Measurements from ENCODE around the gene OR52M1.

The OR52M1 gene, protein sequence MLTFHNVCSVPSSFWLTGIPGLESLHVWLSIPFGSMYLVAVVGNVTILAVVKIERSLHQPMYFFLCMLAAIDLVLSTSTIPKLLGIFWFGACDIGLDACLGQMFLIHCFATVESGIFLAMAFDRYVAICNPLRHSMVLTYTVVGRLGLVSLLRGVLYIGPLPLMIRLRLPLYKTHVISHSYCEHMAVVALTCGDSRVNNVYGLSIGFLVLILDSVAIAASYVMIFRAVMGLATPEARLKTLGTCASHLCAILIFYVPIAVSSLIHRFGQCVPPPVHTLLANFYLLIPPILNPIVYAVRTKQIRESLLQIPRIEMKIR

DNA sequence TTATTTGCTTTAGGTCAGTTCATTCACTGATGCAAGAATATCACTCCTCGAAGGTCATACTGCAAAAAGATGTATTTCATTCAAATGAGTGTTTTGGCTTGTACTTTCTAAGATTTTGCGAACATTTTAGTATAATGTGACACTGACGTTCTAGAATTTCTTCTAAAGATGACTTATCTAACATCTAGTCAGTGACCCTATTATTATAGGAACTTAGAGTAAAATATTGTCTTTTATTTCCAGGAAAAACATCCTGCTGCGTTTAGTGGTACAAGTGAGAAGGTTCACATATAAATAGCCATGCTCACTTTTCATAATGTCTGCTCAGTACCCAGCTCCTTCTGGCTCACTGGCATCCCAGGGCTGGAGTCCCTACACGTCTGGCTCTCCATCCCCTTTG is at the start of gene OR52M1:
OR52M1 (plus strand) TSS at position 301 of the 400 bp plus-strand sequence; CDS start at position 301, 0 bp downstream.
- Histone ChIP-seq H3K9me3 (ENCODE audit: control insufficient read depth, low read length) (no peaks in the 10 kb centered on the region), H3K27ac (no peak within 1 kb of the TSS), H3K27me3 (ENCODE audit: control insufficient read depth, insufficient read depth, low read length) (no peaks in the 10 kb centered on the region), H2AFZ (no peak within 1 kb of the TSS), H3K79me2 (no peaks in the 10 kb centered on the region), H3K4me1 (no peaks in the 10 kb centered on the region), H3K4me3 (ENCODE audit: low read depth, low read length) (no peak within 1 kb of the TSS), H3K36me3 (ENCODE audit: control insufficient read depth, insufficient read depth, low read length) (no peaks in the 10 kb centered on the region), H3K4me2 (ENCODE audit: low read length) (no peak within 1 kb of the TSS), H3K9ac (no peak within 1 kb of the TSS)
- TF ChIP-seq, protein P1, sequence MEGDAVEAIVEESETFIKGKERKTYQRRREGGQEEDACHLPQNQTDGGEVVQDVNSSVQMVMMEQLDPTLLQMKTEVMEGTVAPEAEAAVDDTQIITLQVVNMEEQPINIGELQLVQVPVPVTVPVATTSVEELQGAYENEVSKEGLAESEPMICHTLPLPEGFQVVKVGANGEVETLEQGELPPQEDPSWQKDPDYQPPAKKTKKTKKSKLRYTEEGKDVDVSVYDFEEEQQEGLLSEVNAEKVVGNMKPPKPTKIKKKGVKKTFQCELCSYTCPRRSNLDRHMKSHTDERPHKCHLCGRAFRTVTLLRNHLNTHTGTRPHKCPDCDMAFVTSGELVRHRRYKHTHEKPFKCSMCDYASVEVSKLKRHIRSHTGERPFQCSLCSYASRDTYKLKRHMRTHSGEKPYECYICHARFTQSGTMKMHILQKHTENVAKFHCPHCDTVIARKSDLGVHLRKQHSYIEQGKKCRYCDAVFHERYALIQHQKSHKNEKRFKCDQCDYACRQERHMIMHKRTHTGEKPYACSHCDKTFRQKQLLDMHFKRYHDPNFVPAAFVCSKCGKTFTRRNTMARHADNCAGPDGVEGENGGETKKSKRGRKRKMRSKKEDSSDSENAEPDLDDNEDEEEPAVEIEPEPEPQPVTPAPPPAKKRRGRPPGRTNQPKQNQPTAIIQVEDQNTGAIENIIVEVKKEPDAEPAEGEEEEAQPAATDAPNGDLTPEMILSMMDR (IDR thresholded peaks at IDR 0.05): no peak

DNA sequence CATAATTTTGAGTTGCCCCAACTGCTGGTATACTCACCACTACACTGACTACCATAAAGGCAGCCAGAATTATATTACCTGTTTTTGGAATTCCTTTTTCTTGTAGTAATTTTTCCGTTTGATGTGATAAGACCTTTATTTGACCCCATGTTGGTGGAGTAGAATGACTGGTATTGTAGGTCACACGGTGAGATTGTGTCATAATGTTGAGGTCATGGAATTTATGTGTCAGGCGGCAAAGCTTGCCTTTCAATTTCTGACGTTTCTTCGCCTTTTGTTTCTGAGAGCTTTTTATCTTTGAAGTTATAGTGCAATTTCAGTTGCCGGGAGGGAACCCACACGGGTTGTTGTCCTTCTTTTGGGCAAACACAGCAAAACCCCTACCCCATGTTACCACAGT is 49.5 kb upstream of the OR52M1 start:
- H3K4me1 ChIP-seq: no peaks in the 10 kb centered on the region
- no peaks in the 10 kb centered on the region for H3K9me3 ChIP-seq (ENCODE audit: control insufficient read depth, low read length)
- no peak overlapping the region for H3K9ac ChIP-seq
- H3K27me3 ChIP-seq (ENCODE audit: control insufficient read depth, insufficient read depth, low read length): no peaks in the 10 kb centered on the region
- no peaks in the 10 kb centered on the region for H3K36me3 ChIP-seq (ENCODE audit: control insufficient read depth, insufficient read depth, low read length)
- no peak overlapping the region for H2AFZ ChIP-seq
- no peak overlapping the region for H3K4me3 ChIP-seq (ENCODE audit: low read depth, low read length)
- no peaks in the 10 kb centered on the region for H3K79me2 ChIP-seq
- no peak overlapping the region for H3K4me2 ChIP-seq (ENCODE audit: low read length)
- H3K27ac ChIP-seq: no peak overlapping the region
- TF ChIP-seq, protein P1 (IDR thresholded peaks at IDR 0.05): no peak

DNA sequence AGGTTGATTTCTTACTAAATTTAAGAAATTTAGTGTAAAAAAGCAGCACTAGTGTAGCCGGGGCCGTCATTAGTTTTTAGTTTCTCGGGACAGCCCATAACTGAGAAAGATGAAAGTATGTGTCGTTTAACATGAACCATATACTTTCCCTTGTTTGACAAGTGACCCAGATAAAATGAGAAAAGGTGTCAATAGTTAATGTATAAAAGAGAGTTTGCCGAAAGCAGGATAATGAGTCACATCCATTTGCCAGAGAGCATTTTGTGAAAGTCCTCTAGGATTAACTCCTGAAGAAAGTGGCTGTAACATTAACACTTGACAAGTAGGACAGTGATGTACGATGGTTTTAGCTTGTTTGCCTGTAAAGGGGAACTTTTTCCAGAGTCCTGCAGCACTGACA is 49.0 kb upstream of the OR52M1 start:
- H3K4me2 ChIP-seq (ENCODE audit: low read length): no peak overlapping the region
- H2AFZ ChIP-seq: no peak overlapping the region
- H3K36me3 ChIP-seq (ENCODE audit: control insufficient read depth, insufficient read depth, low read length): no peaks in the 10 kb centered on the region
- H3K27ac ChIP-seq: no peak overlapping the region
- H3K79me2 ChIP-seq: no peaks in the 10 kb centered on the region
- no peaks in the 10 kb centered on the region for H3K9me3 ChIP-seq (ENCODE audit: control insufficient read depth, low read length)
- no peak overlapping the region for H3K9ac ChIP-seq
- no peaks in the 10 kb centered on the region for H3K4me1 ChIP-seq
- TF ChIP-seq, protein P1 (IDR thresholded peaks at IDR 0.05): no peak
- H3K4me3 ChIP-seq (ENCODE audit: low read depth, low read length): no peak overlapping the region
- no peaks in the 10 kb centered on the region for H3K27me3 ChIP-seq (ENCODE audit: control insufficient read depth, insufficient read depth, low read length)

DNA sequence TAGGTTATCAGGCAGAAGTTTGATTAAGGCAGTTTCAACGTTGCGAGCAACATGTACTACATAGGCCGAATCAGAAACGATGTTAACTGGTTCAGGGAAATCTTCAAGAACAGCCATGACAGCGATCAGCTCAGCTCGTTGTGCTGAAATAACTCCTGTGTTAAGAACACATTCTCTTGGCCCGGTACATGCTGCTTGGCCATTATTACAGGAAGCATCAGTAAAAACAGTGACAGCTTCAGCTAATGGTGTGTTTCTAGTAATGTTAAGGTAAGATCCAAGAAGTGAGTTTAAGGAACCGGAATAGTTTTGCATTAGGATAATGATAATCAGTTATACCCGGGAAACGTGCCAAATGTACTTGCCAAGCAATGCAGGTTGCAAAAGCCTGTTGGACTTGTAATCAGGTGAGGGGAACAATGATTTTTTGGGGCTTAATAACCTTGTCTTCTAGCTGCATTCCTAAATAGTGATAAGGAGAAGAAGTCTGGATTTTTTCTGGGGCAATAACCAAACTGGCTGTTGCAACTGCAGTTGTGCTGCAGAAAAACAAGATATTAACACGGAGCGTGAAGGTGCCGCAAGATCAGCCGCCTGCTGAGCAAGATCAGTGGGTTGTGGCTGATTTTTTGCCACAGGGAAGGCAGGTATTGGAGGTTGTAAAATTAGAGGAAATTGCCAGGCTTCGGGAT is 48.3 kb upstream of the OR52M1 start:
- no peaks in the 10 kb centered on the region for H3K9me3 ChIP-seq (ENCODE audit: control insufficient read depth, low read length)
- H2AFZ ChIP-seq: no peak overlapping the region
- no peak overlapping the region for H3K27ac ChIP-seq
- H3K9ac ChIP-seq: no peak overlapping the region
- no peaks in the 10 kb centered on the region for H3K4me1 ChIP-seq
- H3K79me2 ChIP-seq: no peaks in the 10 kb centered on the region
- H3K36me3 ChIP-seq (ENCODE audit: control insufficient read depth, insufficient read depth, low read length): no peaks in the 10 kb centered on the region
- TF ChIP-seq, protein P1 (IDR thresholded peaks at IDR 0.05): no peak
- no peak overlapping the region for H3K4me3 ChIP-seq (ENCODE audit: low read depth, low read length)
- H3K27me3 ChIP-seq (ENCODE audit: control insufficient read depth, insufficient read depth, low read length): no peaks in the 10 kb centered on the region
- no peak overlapping the region for H3K4me2 ChIP-seq (ENCODE audit: low read length)
